IgD-negative memory B cell (primary cell): ENCODE results near the gene CDC42BPA. TPM values are rescaled to one million over a fixed set of nuclear protein-coding genes. Genes with fewer than 3 reads are reported as not detected.

ENCODE experiments used
- H3K27ac Mint-ChIP-seq, 3 donors: one replicate each; pipeline ENCODE4 v1.8.0; 2020 to 2022; ENCODE audit warnings: mild to moderate bottlenecking in 3 of 3, mixed read lengths in 3 of 3, moderate library complexity in 1 of 3
- H3K27me3 Mint-ChIP-seq: one replicate; pipeline ENCODE4 v1.8.0; 2021; ENCODE audit warnings: mixed read lengths
- H3K36me3 Mint-ChIP-seq: one replicate; pipeline ENCODE4 v1.8.0; 2020; ENCODE audit warnings: mild to moderate bottlenecking, mixed read lengths
- H3K4me1 Mint-ChIP-seq, 3 donors: one replicate each; pipeline ENCODE4 v1.8.0; 2020 to 2022; ENCODE audit warnings: mixed read lengths in 3 of 3, mild to moderate bottlenecking in 1 of 3
- H3K4me3 Mint-ChIP-seq, 4 donors: one replicate each; pipeline ENCODE4 v1.8.0; 2020 to 2022; ENCODE audit warnings: mild to moderate bottlenecking in 4 of 4, mixed read lengths in 4 of 4, moderate library complexity in 3 of 4
- H3K9me3 Mint-ChIP-seq, 3 donors: one replicate each; pipeline ENCODE4 v1.8.0; 2020 to 2021; ENCODE audit warnings: mixed read lengths in 3 of 3, mild to moderate bottlenecking in 1 of 3
- polyA plus RNA-seq: library from polyadenylated mRNA; unstranded; fragments of 300-500 nt; fragmentation: Illumina TruSeq; gene quantifications from one replicate; pipeline ENCODE4 v1.2.3, GENCODE V29; 2021

Gene CDC42BPA
- polyA plus RNA-seq, 1 donor from 2014 or later, result not detected

DNA sequence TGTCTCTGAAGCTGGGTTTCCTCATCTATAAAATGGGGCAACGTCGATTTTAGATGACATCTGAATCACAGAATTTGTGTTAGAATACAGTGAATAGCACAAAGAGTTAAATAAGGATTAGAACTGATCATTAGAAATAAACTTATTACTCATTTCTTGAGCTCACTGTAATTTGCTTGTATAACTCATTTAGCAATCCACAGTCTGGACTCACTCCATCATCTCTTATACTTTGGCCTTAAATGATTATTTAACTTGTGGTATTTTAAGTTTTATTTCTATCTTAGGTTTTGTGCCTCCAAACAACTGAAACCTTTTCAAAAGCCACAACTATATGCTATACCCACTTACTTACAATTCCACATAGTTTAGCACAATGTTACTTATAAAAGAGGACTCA lies 128.0 kb downstream of the CDC42BPA start:
- H3K27ac Mint-ChIP-seq, result no peak overlapping the region
- H3K4me1 Mint-ChIP-seq, result no peaks in the 10 kb centered on the region
- peaks cover 2% of the 10 kb centered on the region for H3K27me3 Mint-ChIP-seq
- no peaks in the 10 kb centered on the region for H3K36me3 Mint-ChIP-seq
- no peaks in the 10 kb centered on the region for H3K9me3 Mint-ChIP-seq
- no peak overlapping the region for H3K4me3 Mint-ChIP-seq

DNA sequence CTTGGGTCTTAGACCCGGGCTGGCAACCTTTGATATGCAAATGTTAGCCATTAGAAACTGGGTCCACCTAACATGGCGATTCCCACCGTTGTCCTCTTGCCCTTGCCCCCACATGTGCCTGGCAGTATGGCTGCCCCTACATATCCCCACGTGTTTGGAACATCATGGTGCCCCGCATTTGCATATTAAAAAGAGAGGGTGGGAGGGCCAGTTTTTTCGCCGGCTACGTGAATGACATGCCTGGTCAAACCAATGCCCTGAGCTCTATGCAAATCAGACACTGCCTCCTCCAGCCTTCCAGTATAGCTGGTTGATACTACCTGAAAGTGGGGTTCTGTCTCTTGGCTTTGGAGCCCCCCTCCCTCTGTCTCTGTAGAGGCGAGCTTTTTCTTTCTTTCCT lies 133.0 kb downstream of the CDC42BPA start:
- H3K27me3 Mint-ChIP-seq, result peaks cover 2% of the 10 kb centered on the region
- H3K36me3 Mint-ChIP-seq, result no peaks in the 10 kb centered on the region
- H3K4me3 Mint-ChIP-seq, result no peak overlapping the region
- H3K4me1 Mint-ChIP-seq, result no peaks in the 10 kb centered on the region
- no peaks in the 10 kb centered on the region for H3K9me3 Mint-ChIP-seq
- peak overlapping the region in 1 of 3 donors; percentile 14 for H3K27ac Mint-ChIP-seq

DNA sequence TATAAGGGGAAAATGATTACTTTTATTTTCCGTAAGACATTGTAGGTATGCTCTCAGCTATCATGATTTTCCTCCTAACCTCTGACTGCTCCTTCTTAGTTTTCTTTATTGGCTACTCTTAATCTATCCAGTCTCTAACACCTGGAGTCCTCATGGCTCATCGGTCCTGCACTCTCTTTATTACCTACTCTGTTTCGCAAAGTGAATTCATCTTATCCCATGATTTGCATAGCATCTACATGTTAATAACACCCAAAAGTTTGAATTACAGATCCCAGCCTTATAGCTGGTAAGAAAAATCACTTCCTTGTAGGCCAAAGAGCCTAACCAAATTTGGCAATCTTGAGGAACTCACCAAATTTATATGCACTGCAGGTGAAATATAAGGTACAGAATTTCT lies 136.3 kb downstream of the CDC42BPA start:
- H3K4me3 Mint-ChIP-seq, result no peak overlapping the region
- H3K4me1 Mint-ChIP-seq, result no peaks in the 10 kb centered on the region
- H3K27me3 Mint-ChIP-seq, result no peaks in the 10 kb centered on the region
- H3K27ac Mint-ChIP-seq, result no peak overlapping the region
- H3K9me3 Mint-ChIP-seq, result no peaks in the 10 kb centered on the region
- peaks cover 2% of the 10 kb centered on the region for H3K36me3 Mint-ChIP-seq

DNA sequence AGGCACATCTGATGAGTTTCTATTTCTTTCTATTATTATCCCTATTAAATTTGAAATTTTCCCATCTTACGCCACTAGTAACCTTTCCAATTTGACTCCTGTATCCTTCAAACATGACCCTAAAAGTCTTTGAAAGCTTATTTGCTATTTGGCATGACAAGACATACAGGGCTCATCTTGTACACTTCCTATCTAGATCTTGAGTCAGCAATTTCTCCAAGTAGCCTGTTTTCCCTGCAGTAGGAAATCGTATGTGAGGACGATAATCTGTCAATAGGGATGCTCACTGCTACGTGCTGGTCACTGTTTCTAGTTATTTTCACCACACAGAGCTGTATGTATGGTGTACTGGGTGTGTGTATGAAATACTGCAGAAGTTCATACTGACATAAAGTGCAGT lies 142.7 kb downstream of the CDC42BPA start:
- Mint-ChIP-seq H3K4me3 (no peak overlapping the region), H3K27me3 (peaks cover 2% of the 10 kb centered on the region), H3K9me3 (no peaks in the 10 kb centered on the region), H3K27ac (no peak overlapping the region), H3K4me1 (no peaks in the 10 kb centered on the region), H3K36me3 (peaks cover 2% of the 10 kb centered on the region)

DNA sequence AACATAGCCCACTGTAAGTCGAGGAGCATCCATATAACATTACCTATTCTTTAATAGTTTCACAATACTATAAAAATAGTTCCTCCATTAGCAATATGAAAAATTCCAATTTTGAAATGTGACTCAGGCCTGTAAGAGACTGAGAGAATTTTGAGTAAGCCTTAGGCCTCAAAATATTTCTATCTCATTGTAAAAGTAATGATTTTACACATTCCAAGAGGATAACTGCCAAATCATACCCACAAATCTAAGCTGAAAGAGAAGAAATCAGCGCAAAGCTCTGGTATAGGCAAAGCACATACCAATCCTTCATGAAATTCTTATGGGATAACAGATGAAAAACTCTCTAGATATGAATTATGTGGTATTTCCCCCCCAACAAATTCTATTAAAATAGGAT lies 144.1 kb downstream of the CDC42BPA start:
- Mint-ChIP-seq H3K27ac (no peak overlapping the region), H3K27me3 (peaks cover 2% of the 10 kb centered on the region), H3K9me3 (no peaks in the 10 kb centered on the region)

DNA sequence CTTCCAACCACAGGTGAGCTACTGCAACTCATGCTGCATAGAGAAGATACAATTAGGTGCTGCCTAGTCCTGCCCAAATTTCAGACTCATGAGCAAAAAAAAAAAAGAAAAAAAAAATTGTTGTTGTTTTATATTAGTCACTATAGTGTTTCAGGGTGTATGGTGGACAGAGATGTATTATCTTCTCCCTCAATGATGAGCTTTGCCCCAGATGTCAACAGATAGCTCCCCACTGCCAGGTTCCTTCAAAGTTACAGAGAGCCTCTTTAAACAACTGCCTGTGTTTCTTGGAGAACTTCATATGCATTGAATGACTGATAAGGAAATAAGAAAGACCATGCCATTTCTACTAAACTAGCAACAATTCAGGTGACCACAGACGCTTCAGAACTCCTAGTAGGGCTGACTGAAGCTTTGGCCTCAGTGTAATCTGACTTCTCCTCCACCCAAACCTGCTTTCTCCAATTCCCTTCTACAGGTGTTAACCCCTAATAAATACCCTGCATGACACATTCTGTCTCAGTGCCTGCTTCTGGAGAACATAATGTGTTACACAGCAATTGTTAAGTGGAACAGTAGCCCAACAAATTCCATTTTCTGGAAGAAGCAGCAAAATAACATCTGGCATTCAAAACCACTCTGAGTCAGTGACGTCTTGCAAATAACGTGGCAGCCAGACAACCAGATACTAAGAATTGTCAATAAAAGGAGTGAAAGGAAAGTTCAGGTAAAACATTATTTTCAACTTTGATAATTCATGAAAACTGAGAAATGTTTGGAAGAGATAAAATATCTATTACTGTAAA lies 147.7 kb downstream of the CDC42BPA start:
- Mint-ChIP-seq H3K27ac (no peak overlapping the region), H3K36me3 (no peaks in the 10 kb centered on the region), H3K4me1 (peaks cover 0 to 1% (median 0%) of the 10 kb centered on the region in 3 donors), H3K9me3 (no peaks in the 10 kb centered on the region), H3K27me3 (peaks cover 4% of the 10 kb centered on the region), H3K4me3 (no peak overlapping the region)

More for the DNA sequence above, 144.1 kb downstream of the CDC42BPA start:
- no peak overlapping the region for H3K4me3 Mint-ChIP-seq
- H3K36me3 Mint-ChIP-seq, result peaks cover 2% of the 10 kb centered on the region
- no peaks in the 10 kb centered on the region for H3K4me1 Mint-ChIP-seq

DNA sequence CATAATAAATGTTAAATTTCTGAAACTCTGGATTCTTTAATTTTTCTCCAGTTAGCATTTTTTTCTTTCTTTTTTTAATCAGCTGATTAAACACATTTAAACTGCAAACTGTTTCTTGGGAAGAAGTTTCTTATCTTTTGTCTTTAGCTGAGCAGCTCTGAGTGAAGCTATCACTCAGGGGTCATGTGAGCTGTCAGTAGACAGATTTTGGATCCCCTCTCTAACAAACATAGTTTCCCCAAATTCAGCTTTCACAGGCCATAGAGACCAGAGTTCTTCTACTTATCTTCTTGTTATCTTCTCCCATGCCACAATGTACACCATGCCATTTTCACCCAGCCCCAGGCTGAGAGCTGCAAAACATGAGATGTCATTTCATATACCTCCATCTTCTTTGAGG lies 148.9 kb downstream of the CDC42BPA start:
- Mint-ChIP-seq H3K27ac (no peak overlapping the region), H3K4me1 (peaks cover 0 to 1% (median 0%) of the 10 kb centered on the region in 3 donors), H3K36me3 (no peaks in the 10 kb centered on the region), H3K4me3 (no peak overlapping the region), H3K27me3 (peaks cover 4% of the 10 kb centered on the region), H3K9me3 (no peaks in the 10 kb centered on the region)

DNA sequence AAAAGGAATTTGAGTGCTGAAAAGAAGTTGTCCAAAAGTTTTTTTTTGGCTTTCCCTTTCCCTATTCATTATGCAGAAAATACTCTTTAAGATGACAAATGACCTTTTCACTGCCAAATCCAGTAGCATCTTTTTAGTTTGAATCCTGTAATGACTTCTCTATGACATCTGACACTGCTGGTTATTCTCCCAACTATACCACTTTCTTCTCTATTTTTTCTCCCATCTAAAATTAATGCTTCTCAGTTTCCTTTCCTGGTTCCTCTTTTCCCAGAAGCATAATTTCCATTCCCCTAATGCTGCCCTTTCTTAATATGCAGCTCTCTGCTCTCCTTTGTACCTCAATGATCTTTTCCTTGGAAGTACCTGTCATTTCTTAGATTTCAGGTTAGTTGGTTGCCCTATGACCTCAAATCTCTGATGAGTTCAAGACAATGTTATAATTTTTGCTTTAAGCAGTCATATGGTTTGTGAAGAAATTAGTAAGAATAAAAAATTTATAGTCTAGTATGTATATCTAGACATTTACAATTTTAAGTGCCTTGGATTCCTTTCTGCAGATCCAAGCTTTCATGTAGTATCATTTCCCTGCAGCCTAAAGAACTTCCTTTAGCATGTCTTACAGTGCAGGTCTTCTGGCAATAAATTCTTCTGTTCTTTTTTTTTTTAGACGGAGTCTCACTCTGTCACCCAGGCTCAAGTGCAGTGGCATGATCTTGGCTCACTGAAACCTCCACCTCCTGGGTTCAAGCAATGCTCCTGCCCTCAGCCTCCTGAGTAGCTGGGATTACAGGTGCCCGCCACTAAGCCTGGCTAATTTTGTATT lies 150.8 kb downstream of the CDC42BPA start:
- no peaks in the 10 kb centered on the region for H3K36me3 Mint-ChIP-seq

DNA sequence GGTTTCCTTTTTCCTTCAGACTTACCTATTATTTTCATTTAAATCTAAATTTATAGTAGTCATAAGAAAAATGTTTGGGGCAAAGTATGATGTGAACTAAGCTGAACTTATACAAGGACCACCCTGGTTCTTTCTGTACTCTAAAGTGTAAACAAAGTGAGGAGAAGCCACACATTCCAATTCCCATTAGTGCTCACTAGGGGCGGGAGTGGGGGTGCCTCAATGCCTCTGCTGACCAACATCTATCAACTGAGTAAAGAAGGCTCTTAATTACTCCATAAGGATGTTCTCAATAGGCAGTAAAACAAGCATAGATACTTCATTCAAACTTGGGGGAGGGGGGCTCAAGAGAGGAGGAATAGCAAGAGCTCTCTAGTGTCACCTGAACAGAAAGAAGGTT lies 151.7 kb downstream of the CDC42BPA start:
- no peaks in the 10 kb centered on the region for H3K9me3 Mint-ChIP-seq
- no peaks in the 10 kb centered on the region for H3K36me3 Mint-ChIP-seq
- H3K4me1 Mint-ChIP-seq, result peaks cover 0 to 1% (median 0%) of the 10 kb centered on the region in 3 donors
- peaks cover 4% of the 10 kb centered on the region for H3K27me3 Mint-ChIP-seq
- no peak overlapping the region for H3K27ac Mint-ChIP-seq
- no peak overlapping the region for H3K4me3 Mint-ChIP-seq

More for the DNA sequence above, 150.8 kb downstream of the CDC42BPA start:
- H3K4me1 Mint-ChIP-seq, result peaks cover 0 to 1% (median 0%) of the 10 kb centered on the region in 3 donors
- H3K9me3 Mint-ChIP-seq, result no peaks in the 10 kb centered on the region
- peak overlapping the region in 1 of 3 donors; percentile 1 for H3K27ac Mint-ChIP-seq
- peaks cover 4% of the 10 kb centered on the region for H3K27me3 Mint-ChIP-seq
- H3K4me3 Mint-ChIP-seq, result no peak overlapping the region

DNA sequence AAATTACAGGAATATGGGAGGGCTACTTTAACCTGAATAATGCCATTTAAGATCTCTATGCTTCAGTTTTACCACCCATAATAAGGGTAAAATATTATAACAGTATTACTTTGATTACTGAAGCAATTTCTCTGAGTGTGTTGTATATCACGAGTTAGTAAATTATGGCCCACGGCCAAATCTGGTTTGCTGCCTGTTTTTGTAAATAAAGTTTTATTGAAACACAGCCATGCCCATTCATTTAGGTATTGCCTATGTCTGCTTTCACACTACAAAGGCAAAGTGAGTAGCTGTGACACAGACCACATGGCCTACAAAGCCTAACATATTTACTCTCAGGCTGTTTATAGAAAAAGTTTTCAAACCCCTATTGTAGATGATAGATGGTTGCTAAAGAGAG lies 156.8 kb downstream of the CDC42BPA start:
- H3K27ac Mint-ChIP-seq, result no peak overlapping the region
- no peaks in the 10 kb centered on the region for H3K9me3 Mint-ChIP-seq
- H3K27me3 Mint-ChIP-seq, result no peaks in the 10 kb centered on the region
- H3K4me3 Mint-ChIP-seq, result no peak overlapping the region
- H3K4me1 Mint-ChIP-seq, result no peaks in the 10 kb centered on the region
- H3K36me3 Mint-ChIP-seq, result peaks cover 2% of the 10 kb centered on the region

DNA sequence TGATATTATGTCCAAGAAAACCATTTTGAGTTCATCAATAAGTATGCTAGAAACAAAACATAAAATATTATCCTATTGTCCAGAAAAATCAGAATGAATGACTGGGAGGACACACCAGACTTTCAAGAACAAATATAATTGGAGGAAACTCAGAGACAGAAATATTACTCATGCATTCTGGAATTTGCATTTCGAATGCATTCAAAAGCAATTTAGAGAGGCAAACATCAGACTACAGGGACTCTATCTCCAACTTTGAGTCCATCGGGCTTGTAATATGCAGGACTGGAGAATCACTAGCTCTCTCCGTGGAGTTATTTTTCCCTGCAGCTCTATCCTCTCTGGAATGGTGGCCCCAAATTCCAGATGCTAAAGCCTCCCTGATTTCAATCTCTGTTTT lies 161.8 kb downstream of the CDC42BPA start:
- Mint-ChIP-seq H3K4me3 (no peak overlapping the region), H3K4me1 (no peaks in the 10 kb centered on the region), H3K27ac (no peak overlapping the region), H3K36me3 (peaks cover 2% of the 10 kb centered on the region), H3K27me3 (peaks cover 1% of the 10 kb centered on the region), H3K9me3 (no peaks in the 10 kb centered on the region)

DNA sequence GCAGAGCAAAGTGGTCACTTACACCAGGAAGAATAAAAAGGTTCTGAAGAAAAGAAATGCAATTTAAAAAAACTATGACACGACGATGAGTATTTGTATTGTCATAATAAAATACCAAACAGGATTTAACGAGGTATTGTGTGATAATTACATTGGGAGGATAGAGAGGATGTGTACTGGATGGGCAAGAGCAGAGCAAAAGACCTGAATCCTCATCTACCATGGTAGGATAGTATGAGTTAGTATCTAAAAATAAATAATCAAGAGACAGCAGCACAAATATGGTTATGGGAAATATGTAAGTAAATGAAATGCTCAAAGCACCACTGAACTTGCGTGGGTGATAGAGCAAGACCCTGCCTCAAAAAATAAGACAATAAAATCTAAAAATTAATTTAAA lies 162.6 kb downstream of the CDC42BPA start:
- no peak overlapping the region for H3K4me3 Mint-ChIP-seq
- no peaks in the 10 kb centered on the region for H3K4me1 Mint-ChIP-seq
- H3K9me3 Mint-ChIP-seq, result no peaks in the 10 kb centered on the region
- no peak overlapping the region for H3K27ac Mint-ChIP-seq
- peaks cover 2% of the 10 kb centered on the region for H3K36me3 Mint-ChIP-seq
- peaks cover 4% of the 10 kb centered on the region for H3K27me3 Mint-ChIP-seq

DNA sequence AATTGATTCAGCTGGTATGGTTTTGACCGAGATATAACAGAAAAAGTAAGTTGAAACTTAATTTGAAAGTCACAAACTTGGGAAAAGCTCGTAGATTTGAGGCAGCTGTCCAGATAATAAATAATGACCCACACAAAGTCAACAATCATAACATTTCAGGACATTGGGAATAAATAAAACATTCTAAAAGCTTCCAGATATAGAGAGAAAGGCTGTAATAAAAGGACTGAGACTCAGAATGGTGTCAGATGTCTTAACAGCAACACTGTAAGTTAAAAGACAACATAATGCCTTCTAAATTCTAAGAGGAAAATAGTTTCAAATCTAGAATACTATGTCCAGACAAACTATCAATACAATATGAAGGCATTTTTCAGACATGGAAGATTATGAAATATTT lies 163.3 kb downstream of the CDC42BPA start:
- H3K27me3 Mint-ChIP-seq, result peaks cover 4% of the 10 kb centered on the region
- no peaks in the 10 kb centered on the region for H3K9me3 Mint-ChIP-seq
- peaks cover 2% of the 10 kb centered on the region for H3K36me3 Mint-ChIP-seq
- no peak overlapping the region for H3K4me3 Mint-ChIP-seq
- H3K4me1 Mint-ChIP-seq, result no peaks in the 10 kb centered on the region
- no peak overlapping the region for H3K27ac Mint-ChIP-seq

DNA sequence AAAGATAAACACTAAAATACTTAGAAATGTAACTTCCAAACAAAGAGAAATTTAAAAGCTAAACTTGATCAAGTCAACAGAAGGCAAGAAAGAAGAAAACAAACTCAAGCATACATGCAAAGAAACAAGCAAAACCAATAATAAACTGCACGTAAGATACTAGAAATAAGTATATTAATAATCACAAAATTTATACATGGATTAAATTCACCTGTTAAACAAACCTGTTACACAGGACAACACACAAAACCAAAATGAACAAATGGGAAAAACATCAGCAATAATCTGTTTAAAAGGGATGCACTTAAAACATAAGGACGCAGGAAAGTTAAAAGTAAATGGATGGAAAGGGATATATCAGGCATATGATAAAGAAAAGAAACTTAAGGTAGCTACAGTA lies 165.8 kb downstream of the CDC42BPA start:
- no peaks in the 10 kb centered on the region for H3K4me1 Mint-ChIP-seq
- H3K36me3 Mint-ChIP-seq, result peaks cover 2% of the 10 kb centered on the region
- peaks cover 8% of the 10 kb centered on the region for H3K27me3 Mint-ChIP-seq
- no peaks in the 10 kb centered on the region for H3K9me3 Mint-ChIP-seq
- no peak overlapping the region for H3K27ac Mint-ChIP-seq
- H3K4me3 Mint-ChIP-seq, result no peak overlapping the region

DNA sequence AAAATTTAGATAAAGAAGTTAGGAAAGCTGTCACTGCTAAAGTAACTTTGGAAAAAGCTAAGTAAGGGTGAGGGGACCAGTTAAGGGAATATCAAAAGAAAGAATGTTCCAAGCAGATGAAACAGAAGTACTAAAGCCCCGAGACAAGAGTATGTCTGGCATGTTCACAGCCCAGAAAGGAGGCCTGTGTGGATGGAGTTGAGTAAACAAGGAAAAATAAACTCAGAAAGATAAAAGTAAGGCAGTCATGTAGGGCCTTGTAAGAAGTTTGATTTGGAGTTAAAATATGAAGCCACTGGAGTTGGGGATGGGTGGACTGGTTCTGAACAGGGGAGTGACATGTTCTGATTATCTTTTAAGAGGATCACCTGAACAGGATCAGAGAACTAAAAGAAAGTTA lies 177.9 kb downstream of the CDC42BPA start:
- Mint-ChIP-seq H3K4me3 (no peak overlapping the region), H3K36me3 (no peaks in the 10 kb centered on the region), H3K4me1 (no peaks in the 10 kb centered on the region), H3K27me3 (peaks cover 2% of the 10 kb centered on the region), H3K27ac (no peak overlapping the region), H3K9me3 (no peaks in the 10 kb centered on the region)
